Esophagus muscularis mucosa (tissue), 4 donors: ENCODE data around the gene MDGA2. TPM values are rescaled to one million over a fixed set of nuclear protein-coding genes. Genes with fewer than 3 reads are reported as not detected.

Experiments
- DNase-seq: peaks from one replicate; pipeline ENCODE4 v3.0.0-alpha.2; 2017; ENCODE audit errors: extremely low spot score
- H3K27ac ChIP-seq, 4 donors: fragments of 200-600 bp; sonication (generic); replicated peaks in 1 of 4; 1 replicate in 3 of 4; 2 replicates in 1 of 4; pipeline ENCODE4 v1.5.1; 2016 to 2019; ENCODE audit warnings: mild to moderate bottlenecking in 1 of 4
- H3K27me3 ChIP-seq, 4 donors: fragments of 200-600 bp; sonication (generic); one replicate each; pipeline versions ENCODE4 v1.5.1 to v1.6.0; 2016 to 2019
- H3K36me3 ChIP-seq, 4 donors: fragments of 200-600 bp; sonication (generic); one replicate each; pipeline ENCODE4 v1.5.1; 2016 to 2019
- H3K4me1 ChIP-seq, 4 donors: fragments of 200-600 bp; sonication (generic); one replicate each; pipeline ENCODE4 v1.5.1; 2016 to 2019
- H3K4me3 ChIP-seq, 4 donors: fragments of 200-600 bp; sonication (generic); 1 replicate in 2 of 4; 2 replicates in 2 of 4; pipeline ENCODE4 v1.5.1; 2016 to 2019; ENCODE audit warnings: mild to moderate bottlenecking in 4 of 4, moderate library complexity in 1 of 4
- H3K9me3 ChIP-seq, 4 donors: fragments of 200-600 bp; sonication (generic); 1 replicate in 3 of 4; 2 replicates in 1 of 4; pipeline ENCODE4 v1.5.1; 2016 to 2019
- CTCF ChIP-seq, 3 experiments: fragments of 200-600 bp in 2 of 3; fragments of 450-650 bp in 1 of 3; sonication (generic) in 2 of 3; IDR thresholded peaks; one replicate each; pipeline ENCODE4 v1.5.1; 2017 to 2019; ENCODE audit warnings: antibody characterized with exemption in 3 of 3, mild to moderate bottlenecking in 2 of 3, moderate library complexity in 1 of 3
- EP300 ChIP-seq: sonication (generic); formaldehyde crosslinking; IDR thresholded peaks from one replicate; pipeline ENCODE4 v1.6.1; 2017; ENCODE audit warnings: antibody characterized with exemption
- POLR2A ChIP-seq: fragments of 450-650 bp; IDR thresholded peaks from one replicate; pipeline ENCODE4 v1.6.1; 2017; ENCODE audit warnings: antibody characterized with exemption, moderate library complexity, mild to moderate bottlenecking, low read depth
- POLR2AphosphoS5 ChIP-seq, 2 donors: sonication (generic); formaldehyde crosslinking; IDR thresholded peaks; one replicate each; pipeline ENCODE4 v1.6.1; 2017; ENCODE audit warnings: antibody characterized with exemption in 2 of 2
- WGBS: methylation state at CpG from one replicate; pipeline ENCODE4 v1.1.5; 2018; 5-methylcytosine and 5-hydroxymethylcytosine counted together
- intact Hi-C: fragments of 100-400 bp; cut with DNase I; formaldehyde crosslinking; loops from one replicate; pipeline ENCODE4 v1.15.1; 2023
- small RNA-seq, 3 donors: library from RNA; depleted of rRNA; stranded (forward); fragments of <200 nt; gene quantifications; one replicate each; pipeline ENCODE3, GENCODE V24; 2016
- total RNA-seq, 4 donors: library from RNA; depleted of rRNA; stranded (reverse); fragments of >200 nt; gene quantifications; one replicate each; pipeline versions ENCODE4 v1.1.0 to v1.2.1, GENCODE V29; 2016

Gene MDGA2
- total RNA-seq, 4 donors from 2014 or later: under 0.01 TPM; not detected in 3

- DNase-seq: no peak
- Histone ChIP-seq H3K9me3 (no peaks in the 10 kb centered on the region), H3K4me3 (no peak overlapping the region), H3K4me1 (no peaks in the 10 kb centered on the region), H3K27me3 (no peaks in the 10 kb centered on the region), H3K36me3 (no peaks in the 10 kb centered on the region), H3K27ac (no peak overlapping the region)
- WGBS: 81% methylated on average over 1 of the region's 1 CpG
- no peak for TF ChIP-seq POLR2A
- TF ChIP-seq CTCF (IDR thresholded peaks at IDR 0.05): no peak
- TF ChIP-seq POLR2AphosphoS5 (IDR thresholded peaks at IDR 0.05): no peak
- TF ChIP-seq EP300: no peak
- intact Hi-C loops: no loop called here
Measured at GRCh38 chr14:46818147-46818546, 857.3 kb downstream of the MDGA2 start.

- Histone ChIP-seq H3K9me3 (peaks cover 0 to 4% (median 0%) of the 10 kb centered on the region in 4 donors), H3K36me3 (no peaks in the 10 kb centered on the region), H3K27ac (no peak overlapping the region), H3K4me3 (no peak overlapping the region), H3K27me3 (no peaks in the 10 kb centered on the region), H3K4me1 (no peaks in the 10 kb centered on the region)
- TF ChIP-seq POLR2A (no peak), POLR2AphosphoS5 (IDR thresholded peaks at IDR 0.05) (no peak), EP300 (no peak), CTCF (IDR thresholded peaks at IDR 0.05) (no peak)
- no peak for DNase-seq
- intact Hi-C loops: no loop called here
Measured at GRCh38 chr14:46793144-46793543, 882.3 kb downstream of the MDGA2 start.

Small RNA genes within 50 kb of the gene (small RNA-seq; reads per million reads assigned to genes)
- gene RF00402: 0 reads per million in 3 donors
